K562 treated with DMSO at 1 percent for 24 hours (cell line): Measurements from ENCODE around the gene SDCCAG8. TPM values are rescaled to one million over a fixed set of nuclear protein-coding genes. Genes with fewer than 3 reads are reported as not detected.

Experiments used
- total RNA-seq: library from RNA; unstranded; fragments of 300-600 nt; gene quantifications from 2 replicates; pipeline ENCODE4 v1.2.3, GENCODE V29; 2022; ENCODE audit warnings: low read depth; ENCODE audit not compliant: insufficient read depth

SDCCAG8 gene
- 17.3 and 23.8 TPM in 2 replicates for total RNA-seq

GRCh38 chr1:243255791-243256512 is at the start of gene SDCCAG8:
Gene SDCCAG8 (plus strand): TSS chr1:243256041. CDS start chr1:243256174, 133 bp downstream.

GRCh38 chr1:243254927-243255790 is 682 bp upstream of the SDCCAG8 start, which contains the start of gene CEP170:
Gene CEP170 (minus strand): TSS chr1:243255281. CDS start chr1:243225280, 30,001 bp downstream.

Other genes with a start within 250 kb of the SDCCAG8 start
- gene CEP170, start 760 bp upstream of the SDCCAG8 start, total RNA-seq = 25.3 and 28.7 TPM in 2 replicates